ENCODE results near the gene AKAP4.

DNA sequence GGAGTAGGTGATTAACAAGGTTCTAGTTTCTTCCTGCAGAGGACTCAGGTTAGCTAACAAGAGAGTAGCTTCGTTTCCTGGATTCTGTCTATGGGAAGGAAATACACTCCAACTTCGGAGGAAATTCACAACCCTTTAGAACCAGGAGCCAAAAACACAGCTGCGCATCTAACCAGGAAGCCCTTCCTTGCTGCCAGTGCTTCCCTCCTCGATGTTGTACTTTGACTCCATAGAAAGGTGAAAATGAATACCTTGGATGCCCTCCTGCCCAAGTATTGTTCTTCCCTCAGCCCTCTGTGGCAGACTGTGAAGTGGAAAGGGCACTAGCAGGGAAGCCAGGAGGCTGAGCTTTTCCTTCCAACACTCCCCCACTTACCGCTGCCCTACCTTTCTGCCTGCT lies 35.1 kb downstream of the AKAP4 start:
- TF ChIP-seq CTCF (IDR thresholded peaks at IDR 0.05 in 2 of 3, conservative IDR thresholded peaks at IDR 0.05 in 1 of 3; ENCODE audit: insufficient read depth in 2 of 3, low read depth in 1 of 3, low read length in 3 of 3) (no peak), PBX2 (CRISPR knock-in tag; IDR thresholded peaks at IDR 0.05; ENCODE audit: low read depth) (no peak), PBX2 (tag; conservative IDR thresholded peaks at IDR 0.05; ENCODE audit: low read depth) (no peak), EP300 (IDR thresholded peaks at IDR 0.05; ENCODE audit: low read length) (no peak), CBFB (CRISPR knock-in tag; IDR thresholded peaks at IDR 0.05) (no peak), FOSL1 (tag; conservative IDR thresholded peaks at IDR 0.05) (no peak)

Data from K562 (cell line).